ENCODE data around the gene CSPG4. TPM values are rescaled to one million over a fixed set of nuclear protein-coding genes. Genes with fewer than 3 reads are reported as not detected.

Gene CSPG4
- total and polyA plus RNA-seq, 2 donors (not counting 1 experiment from before 2014, with no cell fraction given): 0.03 to 0.15 TPM

DNA sequence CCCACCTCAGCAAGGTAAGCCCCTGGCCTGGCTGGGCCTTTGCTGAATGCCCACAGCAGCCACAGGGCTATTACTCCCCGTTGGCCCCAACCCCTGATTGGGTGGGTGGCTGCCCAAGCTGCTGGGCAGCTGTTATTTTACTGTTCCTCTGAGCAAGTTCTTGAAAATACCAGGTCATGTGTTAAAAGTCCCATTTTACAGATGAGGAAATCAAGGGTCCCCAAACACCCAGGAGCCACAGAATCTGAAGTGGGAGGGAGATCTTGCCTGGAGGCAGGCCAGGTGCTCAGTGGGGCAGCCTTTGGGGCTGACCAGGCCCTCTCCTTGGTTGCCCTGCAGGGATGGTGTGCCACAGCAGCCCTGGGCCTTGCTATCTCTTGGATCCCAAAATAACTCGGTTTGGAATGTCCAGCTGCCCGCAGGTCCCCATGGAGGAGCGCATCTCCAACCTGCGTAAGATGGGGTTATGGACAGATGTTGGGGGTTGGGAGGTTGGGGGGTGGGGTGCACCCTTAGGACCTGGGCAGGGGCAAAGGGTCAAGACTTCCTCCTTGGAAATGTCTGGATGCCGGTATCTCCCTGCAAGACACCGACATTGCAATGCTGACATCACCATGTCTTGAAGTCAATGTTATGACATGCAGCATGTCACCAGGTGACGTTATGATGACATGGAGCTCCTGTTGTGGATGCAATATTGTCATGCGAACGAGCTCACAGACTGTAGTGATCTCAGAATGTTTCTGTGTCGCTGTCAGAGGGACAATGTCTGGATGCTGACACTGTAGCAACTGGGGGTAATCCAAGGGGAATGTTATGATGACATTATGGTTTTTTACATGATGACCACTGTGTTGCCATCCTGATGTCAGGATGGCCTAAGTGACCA, 13.3 kb upstream of the CSPG4 start:
- no peaks in the 10 kb centered on the region for H4K20me1 ChIP-seq (ENCODE audit: control insufficient read depth, insufficient read depth, low read length, poor library complexity, severe bottlenecking)
- no peak overlapping the region for H2AFZ ChIP-seq (ENCODE audit: insufficient read depth, low read depth, low read length, poor library complexity, severe bottlenecking)
- no peak overlapping the region for H3K27ac ChIP-seq (ENCODE audit: low read length in 2 of 2)
- intact Hi-C loops (cut with micrococcal nuclease): loop anchor here (10.0 kb wide), 1 partner anchor 199 kb away; no protein-coding TSS in a partner anchor
- Mint-ChIP-seq H3K4me1 (peaks cover 10% of the 10 kb centered on the region), H3K27me3 (peaks cover 16% of the 10 kb centered on the region), H3K27ac (no peak overlapping the region), H3K4me3 (no peak overlapping the region), H3K9me3 (ENCODE audit: insufficient read depth) (no peaks in the 10 kb centered on the region)
- H3K9ac ChIP-seq (ENCODE audit: low read length): no peak overlapping the region
- ChIA-PET CTCF (interaction anchor here (0.6 to 8.6 kb wide), 4 partner anchors 75 to 418 kb away, joined by 3 to 101 read pairs (median 3); no protein-coding TSS in a partner anchor), POLR2A (no interaction called here)
- ATAC-seq (ENCODE audit: low read depth): no peak
- peaks cover 0 to 7% of the 10 kb centered on the region in 2 donors for H3K4me1 ChIP-seq (ENCODE audit: control insufficient read depth in 2 of 2, insufficient read depth in 2 of 2, low read length in 2 of 2)
- 88% methylated on average over 10 of the region's 11 CpGs for WGBS (ENCODE audit: insufficient coverage)
- H3K4me3 ChIP-seq (ENCODE audit: control extremely low read depth in 1 of 5, extremely low read depth in 1 of 5, insufficient read depth in 1 of 5, low read depth in 2 of 5, low read length in 4 of 5): no peak overlapping the region
- H3K36me3 ChIP-seq (replicated peaks in 1 of 2; ENCODE audit: control extremely low read depth in 1 of 2, control insufficient read depth in 1 of 2, extremely low read depth in 1 of 2, insufficient read depth in 2 of 2, low read length in 1 of 2): no peaks in the 10 kb centered on the region
- peaks cover 0 to 7% (median 2%) of the 10 kb centered on the region in 4 experiments for H3K27me3 ChIP-seq (replicated peaks in 1 of 4; ENCODE audit: control extremely low read depth in 1 of 4, control insufficient read depth in 3 of 4, insufficient read depth in 4 of 4, low read length in 3 of 4)
- no peaks in the 10 kb centered on the region for H3K9me3 ChIP-seq (ENCODE audit: control extremely low read depth in 1 of 3, control insufficient read depth in 2 of 3, insufficient read depth in 1 of 3, low read length in 2 of 3)
- DNase-seq: no peak
- no peak overlapping the region for H3K4me2 ChIP-seq (replicated peaks; ENCODE audit: low read depth, low read length, poor library complexity, severe bottlenecking)
- H3K79me2 ChIP-seq (ENCODE audit: control insufficient read depth, insufficient read depth, low read length): no peaks in the 10 kb centered on the region
- TF ChIP-seq, protein P1, sequence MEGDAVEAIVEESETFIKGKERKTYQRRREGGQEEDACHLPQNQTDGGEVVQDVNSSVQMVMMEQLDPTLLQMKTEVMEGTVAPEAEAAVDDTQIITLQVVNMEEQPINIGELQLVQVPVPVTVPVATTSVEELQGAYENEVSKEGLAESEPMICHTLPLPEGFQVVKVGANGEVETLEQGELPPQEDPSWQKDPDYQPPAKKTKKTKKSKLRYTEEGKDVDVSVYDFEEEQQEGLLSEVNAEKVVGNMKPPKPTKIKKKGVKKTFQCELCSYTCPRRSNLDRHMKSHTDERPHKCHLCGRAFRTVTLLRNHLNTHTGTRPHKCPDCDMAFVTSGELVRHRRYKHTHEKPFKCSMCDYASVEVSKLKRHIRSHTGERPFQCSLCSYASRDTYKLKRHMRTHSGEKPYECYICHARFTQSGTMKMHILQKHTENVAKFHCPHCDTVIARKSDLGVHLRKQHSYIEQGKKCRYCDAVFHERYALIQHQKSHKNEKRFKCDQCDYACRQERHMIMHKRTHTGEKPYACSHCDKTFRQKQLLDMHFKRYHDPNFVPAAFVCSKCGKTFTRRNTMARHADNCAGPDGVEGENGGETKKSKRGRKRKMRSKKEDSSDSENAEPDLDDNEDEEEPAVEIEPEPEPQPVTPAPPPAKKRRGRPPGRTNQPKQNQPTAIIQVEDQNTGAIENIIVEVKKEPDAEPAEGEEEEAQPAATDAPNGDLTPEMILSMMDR (IDR thresholded peaks at IDR 0.05): no peak
- TF ChIP-seq EZH2 (IDR thresholded peaks at IDR 0.05; ENCODE audit: borderline replicate concordance, insufficient read depth, low read depth, low read length, poor library complexity, severe bottlenecking): no peak
